ENCODE results near the gene DLL3. TPM values are rescaled to one million over a fixed set of nuclear protein-coding genes. Genes with fewer than 3 reads are reported as not detected.

DLL3 gene
- total and polyA plus RNA-seq, 9 of the 15 experiments (the other 6 are each of a cell fraction or from before 2014, with no cell fraction given): 0.80 to 6.3 (median 1.2) TPM

- no peak overlapping the region for H3K4me2 ChIP-seq (ENCODE audit: insufficient read depth, low read length)
- FAIRE-seq: no peak
- no peaks in the 10 kb centered on the region for H3K27me3 ChIP-seq (ENCODE audit: control insufficient read depth in 2 of 2, insufficient read depth in 2 of 2, low read length in 2 of 2)
- no peak overlapping the region for H3K27ac ChIP-seq (ENCODE audit: extremely low read depth, low read depth, low read length)
- 16% methylated on average over 5 of the region's 5 CpGs for WGBS (ENCODE audit: insufficient coverage, low coverage, missing lambda C conversion rate)
- TF ChIP-seq TGIF2 (CRISPR knock-in tag; IDR thresholded peaks at IDR 0.05) (no peak), SMARCA4 (IDR thresholded peaks at IDR 0.05) (no peak), HDAC8 (tag; IDR thresholded peaks at IDR 0.05) (no peak), PRPF4 (IDR thresholded peaks at IDR 0.05; ENCODE audit: insufficient read depth, low read depth, low read length, poor library complexity, severe bottlenecking) (no peak), ZNF41 (CRISPR knock-in tag; conservative IDR thresholded peaks at IDR 0.05) (no peak), FOXP4 (CRISPR knock-in tag; IDR thresholded peaks at IDR 0.05; ENCODE audit: borderline replicate concordance) (no peak), HDAC3 (IDR thresholded peaks at IDR 0.05; ENCODE audit: borderline replicate concordance, partially characterized antibody) (no peak), MEF2D (tag; conservative IDR thresholded peaks at IDR 0.05; ENCODE audit: low read depth) (no peak), CBX3 (IDR thresholded peaks at IDR 0.05; ENCODE audit: borderline replicate concordance in 1 of 2, low read length in 2 of 2) (no peak)
- intact Hi-C loops (cut with micrococcal nuclease) (loop anchor here (5.0 kb wide), 1 partner anchor 176 kb away; no protein-coding TSS in a partner anchor), in situ Hi-C loops (cut with MboI) (no loop called here)
- no peak for ATAC-seq
- H3K9ac ChIP-seq (ENCODE audit: insufficient read depth in 1 of 2, low read depth in 2 of 2, low read length in 2 of 2): no peak overlapping the region
- H3K9me3 ChIP-seq (replicated peaks; ENCODE audit: control insufficient read depth, insufficient read depth, low read depth, low read length): no peaks in the 10 kb centered on the region
- DNase-seq (ENCODE audit: extremely low read depth in 1 of 4, low spot score in 3 of 4): no peak
- no TSS peak for BruUV-seq (replicated peaks)
- CTCF ChIA-PET (ENCODE audit: low intra/inter-chr PET ratio): no interaction called here
- no peak overlapping the region for H2AFZ ChIP-seq (ENCODE audit: low read depth, low read length)
- no peak overlapping the region for H3K4me3 ChIP-seq
- H3K36me3 ChIP-seq (ENCODE audit: control insufficient read depth, insufficient read depth, low read length): peaks cover 12% of the 10 kb centered on the region; the same call in 1 of the 3 replicates
- no peaks in the 10 kb centered on the region for H3K79me2 ChIP-seq (ENCODE audit: control insufficient read depth, insufficient read depth, low read length)
- peaks cover 6 to 20% of the 10 kb centered on the region in 2 experiments; a peak in 4 of 5 replicates for H3K4me1 ChIP-seq (replicated peaks in 1 of 2; ENCODE audit: control insufficient read depth in 2 of 2, insufficient read depth in 2 of 2, low read length in 2 of 2)
- H4K20me1 ChIP-seq (replicated peaks; ENCODE audit: control insufficient read depth, insufficient read depth, low read length): no peaks in the 10 kb centered on the region
- no peaks in the 10 kb centered on the region for H3K9me1 ChIP-seq (ENCODE audit: control insufficient read depth, insufficient read depth, low read length)
- POLR2A ChIA-PET: interaction anchor here (0.6 to 1.2 kb wide), 2 partner anchors 15 to 78 kb away, joined by 3 read pairs; partner anchors contain the start of gene TIMM50
Observed at GRCh38 chr19:39496063-39496462, 2.7 kb upstream of the DLL3 start.

Data from K562 (cell line).